ENCODE measurements around the gene STARD5. TPM values are rescaled to one million over a fixed set of nuclear protein-coding genes. Genes with fewer than 3 reads are reported as not detected.

The STARD5 gene
- total and polyA plus RNA-seq, 4 donors, result 1.1 to 47.0 (median 35.7) TPM

GRCh38 chr15:81363276-81363675 is 39.3 kb upstream of the STARD5 start:
- H3K27me3 ChIP-seq (ENCODE audit: control insufficient read depth in 4 of 4, insufficient read depth in 4 of 4, low read length in 3 of 4), result no peaks in the 10 kb centered on the region
- no peaks in the 10 kb centered on the region for H3K9me3 ChIP-seq (ENCODE audit: control insufficient read depth in 4 of 4, low read length in 3 of 4)
- 86% methylated on average over 3 of the region's 3 CpGs for WGBS
- no peak for DNase-seq (ENCODE audit: low spot score)
- peaks cover 0 to 13% (median 10%) of the 10 kb centered on the region in 4 donors for H3K36me3 ChIP-seq (ENCODE audit: control insufficient read depth in 4 of 4, insufficient read depth in 3 of 4, low read depth in 1 of 4, low read length in 3 of 4)
- TF ChIP-seq JUND (IDR thresholded peaks at IDR 0.05) (no peak), NR2F2 (IDR thresholded peaks at IDR 0.05) (no peak), ZBTB33 (IDR thresholded peaks at IDR 0.05) (no peak), SP1 (IDR thresholded peaks at IDR 0.05) (no peak), TAF1 (conservative IDR thresholded peaks at IDR 0.05) (no peak), FOXA2 (IDR thresholded peaks at IDR 0.05) (no peak), FOXA1 (IDR thresholded peaks at IDR 0.05) (no peak), EGR1 (IDR thresholded peaks at IDR 0.05; ENCODE audit: low read depth in 2 of 2) (no peak), YY1 (IDR thresholded peaks at IDR 0.05) (no peak), RAD21 (IDR thresholded peaks at IDR 0.05) (no peak), RXRA (IDR thresholded peaks at IDR 0.05) (no peak), GABPA (IDR thresholded peaks at IDR 0.05 in 1 of 2, conservative IDR thresholded peaks at IDR 0.05 in 1 of 2) (no peak), MAX (IDR thresholded peaks at IDR 0.05) (no peak), HNF4G (IDR thresholded peaks at IDR 0.05) (no peak), HNF4A (conservative IDR thresholded peaks at IDR 0.05) (no peak), ATF3 (IDR thresholded peaks at IDR 0.05) (no peak)
- TF ChIP-seq, protein P1, sequence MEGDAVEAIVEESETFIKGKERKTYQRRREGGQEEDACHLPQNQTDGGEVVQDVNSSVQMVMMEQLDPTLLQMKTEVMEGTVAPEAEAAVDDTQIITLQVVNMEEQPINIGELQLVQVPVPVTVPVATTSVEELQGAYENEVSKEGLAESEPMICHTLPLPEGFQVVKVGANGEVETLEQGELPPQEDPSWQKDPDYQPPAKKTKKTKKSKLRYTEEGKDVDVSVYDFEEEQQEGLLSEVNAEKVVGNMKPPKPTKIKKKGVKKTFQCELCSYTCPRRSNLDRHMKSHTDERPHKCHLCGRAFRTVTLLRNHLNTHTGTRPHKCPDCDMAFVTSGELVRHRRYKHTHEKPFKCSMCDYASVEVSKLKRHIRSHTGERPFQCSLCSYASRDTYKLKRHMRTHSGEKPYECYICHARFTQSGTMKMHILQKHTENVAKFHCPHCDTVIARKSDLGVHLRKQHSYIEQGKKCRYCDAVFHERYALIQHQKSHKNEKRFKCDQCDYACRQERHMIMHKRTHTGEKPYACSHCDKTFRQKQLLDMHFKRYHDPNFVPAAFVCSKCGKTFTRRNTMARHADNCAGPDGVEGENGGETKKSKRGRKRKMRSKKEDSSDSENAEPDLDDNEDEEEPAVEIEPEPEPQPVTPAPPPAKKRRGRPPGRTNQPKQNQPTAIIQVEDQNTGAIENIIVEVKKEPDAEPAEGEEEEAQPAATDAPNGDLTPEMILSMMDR (IDR thresholded peaks at IDR 0.05; ENCODE audit: low read depth, low read length, missing input control), result no peak
- TF ChIP-seq, protein P2, sequence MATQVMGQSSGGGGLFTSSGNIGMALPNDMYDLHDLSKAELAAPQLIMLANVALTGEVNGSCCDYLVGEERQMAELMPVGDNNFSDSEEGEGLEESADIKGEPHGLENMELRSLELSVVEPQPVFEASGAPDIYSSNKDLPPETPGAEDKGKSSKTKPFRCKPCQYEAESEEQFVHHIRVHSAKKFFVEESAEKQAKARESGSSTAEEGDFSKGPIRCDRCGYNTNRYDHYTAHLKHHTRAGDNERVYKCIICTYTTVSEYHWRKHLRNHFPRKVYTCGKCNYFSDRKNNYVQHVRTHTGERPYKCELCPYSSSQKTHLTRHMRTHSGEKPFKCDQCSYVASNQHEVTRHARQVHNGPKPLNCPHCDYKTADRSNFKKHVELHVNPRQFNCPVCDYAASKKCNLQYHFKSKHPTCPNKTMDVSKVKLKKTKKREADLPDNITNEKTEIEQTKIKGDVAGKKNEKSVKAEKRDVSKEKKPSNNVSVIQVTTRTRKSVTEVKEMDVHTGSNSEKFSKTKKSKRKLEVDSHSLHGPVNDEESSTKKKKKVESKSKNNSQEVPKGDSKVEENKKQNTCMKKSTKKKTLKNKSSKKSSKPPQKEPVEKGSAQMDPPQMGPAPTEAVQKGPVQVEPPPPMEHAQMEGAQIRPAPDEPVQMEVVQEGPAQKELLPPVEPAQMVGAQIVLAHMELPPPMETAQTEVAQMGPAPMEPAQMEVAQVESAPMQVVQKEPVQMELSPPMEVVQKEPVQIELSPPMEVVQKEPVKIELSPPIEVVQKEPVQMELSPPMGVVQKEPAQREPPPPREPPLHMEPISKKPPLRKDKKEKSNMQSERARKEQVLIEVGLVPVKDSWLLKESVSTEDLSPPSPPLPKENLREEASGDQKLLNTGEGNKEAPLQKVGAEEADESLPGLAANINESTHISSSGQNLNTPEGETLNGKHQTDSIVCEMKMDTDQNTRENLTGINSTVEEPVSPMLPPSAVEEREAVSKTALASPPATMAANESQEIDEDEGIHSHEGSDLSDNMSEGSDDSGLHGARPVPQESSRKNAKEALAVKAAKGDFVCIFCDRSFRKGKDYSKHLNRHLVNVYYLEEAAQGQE (IDR thresholded peaks at IDR 0.05), result no peak
- no peak overlapping the region for H3K9ac ChIP-seq (ENCODE audit: low read depth in 1 of 2, low read length in 2 of 2)
- no peak overlapping the region for H3K4me3 ChIP-seq (ENCODE audit: low read depth in 1 of 3, low read length in 3 of 3)
- no peak overlapping the region for H3K27ac ChIP-seq (ENCODE audit: low read depth in 1 of 2, low read length in 2 of 2)
- no peaks in the 10 kb centered on the region for H3K4me1 ChIP-seq (ENCODE audit: control insufficient read depth in 4 of 4, insufficient read depth in 4 of 4, low read length in 3 of 4)
